Activated CD4-positive, alpha-beta T cell treated with anti-CD3 and anti-CD28 coated beads for 1 hour (primary cell): Measurements from ENCODE around the gene TLE4.
"Not testable (repeated sequence)": the region's sequence is repeated elsewhere in the genome, so short reads cannot be mapped to it uniquely, and the experiment has no call there.

ENCODE experiments used
- DNase-seq: peaks from one replicate; pipeline ENCODE4 v3.0.0-alpha.2; 2020

The TLE4 gene

GRCh38 chr9:79604921-79605562 lies 33.3 kb downstream of the TLE4 start:
- no peak for DNase-seq

DNA sequence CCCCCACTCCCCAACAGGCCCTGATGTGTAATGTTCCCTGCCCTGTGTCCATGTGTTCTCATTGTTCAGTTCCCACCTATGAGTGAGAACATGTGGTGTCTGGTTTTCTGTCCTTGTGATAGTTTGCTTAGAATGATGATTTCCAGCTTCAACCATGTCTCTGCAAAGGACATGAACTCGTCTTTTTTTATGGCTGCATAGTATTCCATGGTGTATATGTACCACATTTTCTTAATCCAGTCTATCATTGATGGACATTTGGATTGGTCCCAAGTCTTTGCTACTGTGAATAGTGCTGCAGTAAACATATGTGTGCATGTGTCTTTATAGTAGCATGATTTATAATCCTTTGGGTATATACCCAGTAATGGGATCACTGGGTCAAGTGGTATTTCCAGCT lies 34.8 kb downstream of the TLE4 start:
- DNase-seq, result not testable (repeated sequence)

DNA sequence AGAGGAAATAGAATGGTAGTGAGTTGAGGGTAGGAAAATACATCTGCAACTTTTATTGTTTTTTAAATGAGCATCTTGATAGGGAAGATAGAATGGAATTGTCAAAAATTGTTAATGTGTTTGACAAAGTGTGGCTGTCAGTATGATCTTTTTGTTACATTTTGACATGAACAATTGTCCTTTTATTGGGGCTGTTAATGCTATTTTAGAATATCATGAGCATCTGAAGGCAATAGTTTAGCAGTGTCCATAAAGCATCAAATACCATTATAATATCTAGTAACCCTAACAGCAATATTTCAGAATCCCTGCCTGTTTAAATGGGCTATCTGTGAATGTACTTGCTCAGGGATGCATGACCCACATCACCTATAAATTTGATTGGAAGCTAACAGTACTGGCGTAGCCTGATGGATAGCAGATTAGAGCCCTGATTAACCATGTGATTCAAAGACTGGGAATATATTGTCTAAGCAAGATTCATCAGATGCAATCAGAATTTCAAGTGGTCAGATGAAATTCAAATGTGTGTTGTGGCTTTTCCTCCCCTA lies 37.8 kb downstream of the TLE4 start:
- DNase-seq, result no peak

GRCh38 chr9:79610019-79610631 lies 38.4 kb downstream of the TLE4 start:
- no peak for DNase-seq

DNA sequence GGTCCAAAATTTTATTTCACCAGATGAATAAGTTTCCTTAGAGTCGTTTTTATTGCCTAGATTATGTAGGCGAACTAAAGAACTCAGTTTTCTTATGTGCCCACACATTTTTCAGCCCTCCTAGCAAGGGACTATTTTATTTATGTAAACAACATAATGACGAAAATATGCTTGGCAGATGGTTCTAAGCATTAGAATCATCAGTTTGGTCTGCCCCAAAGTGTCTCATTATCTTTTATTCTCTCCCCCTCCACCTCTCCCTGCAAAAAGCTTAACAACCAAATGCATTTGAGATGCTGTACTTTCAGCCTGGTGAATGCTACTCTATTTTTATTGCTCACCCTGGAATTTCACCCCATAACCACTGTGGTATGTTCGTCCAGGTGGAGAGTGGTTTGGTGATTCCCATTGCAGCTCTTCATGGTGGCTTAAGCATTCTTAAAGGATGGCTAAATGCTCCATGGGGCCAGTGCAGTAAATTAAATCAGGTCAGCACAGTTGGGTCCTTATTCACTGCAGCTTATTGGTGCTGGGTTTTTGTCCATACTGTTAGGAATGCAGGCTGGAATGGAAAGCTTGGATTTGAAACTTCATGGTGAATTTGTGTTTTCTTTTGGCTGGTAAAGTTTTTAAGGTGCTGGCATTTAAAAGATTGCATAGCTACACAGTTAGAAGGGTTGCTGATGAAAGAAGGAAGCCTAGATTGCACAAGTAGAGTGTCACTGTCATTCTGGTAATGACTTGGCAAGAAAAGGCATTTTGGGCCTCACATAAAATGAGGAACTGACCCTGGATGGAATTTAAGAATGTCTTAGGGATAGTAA lies 39.2 kb downstream of the TLE4 start:
- DNase-seq, result no peak

DNA sequence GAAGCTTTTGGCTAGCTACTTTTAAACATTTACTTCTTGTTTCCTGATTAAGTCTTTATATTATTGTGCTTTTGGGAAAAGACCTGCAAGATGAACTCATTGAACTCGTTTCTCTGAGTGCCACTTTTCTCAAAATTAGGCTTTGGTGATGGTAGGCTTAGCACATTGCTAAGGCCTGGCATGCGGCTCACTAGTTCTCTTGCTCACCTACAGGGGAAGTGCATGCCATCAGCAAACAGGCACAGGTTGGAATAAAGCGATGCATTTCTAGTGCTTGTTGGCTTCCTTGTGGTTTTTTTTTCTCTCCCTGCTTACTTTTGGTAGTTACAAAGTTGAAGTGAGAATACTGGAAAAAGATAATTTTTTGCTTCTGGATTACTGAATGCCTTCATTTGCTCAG lies 41.4 kb downstream of the TLE4 start:
- DNase-seq, result no peak

- no peak for DNase-seq
These were observed 43.3 kb downstream of the TLE4 start for GRCh38 chr9:79615038-79615437.

DNA sequence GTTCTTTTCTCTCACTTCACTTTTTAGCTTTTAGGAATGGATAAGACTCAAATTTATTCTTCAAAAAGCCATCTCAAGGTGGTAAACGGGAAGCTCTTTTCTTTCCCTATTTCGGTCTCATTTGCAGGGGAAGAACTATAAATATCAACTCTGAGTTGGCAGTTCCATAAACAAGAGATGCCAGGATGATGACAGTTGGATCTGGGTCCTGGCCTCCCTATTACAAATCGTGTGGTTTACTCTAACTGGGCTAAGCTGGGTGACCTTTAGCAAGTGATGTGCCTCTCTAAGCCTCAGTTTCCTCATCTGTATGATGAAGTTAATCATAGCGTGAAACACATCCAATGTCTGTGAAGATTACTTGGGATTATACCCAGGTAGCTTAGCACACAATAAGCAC lies 44.2 kb downstream of the TLE4 start:
- no peak for DNase-seq

- DNase-seq, result no peak
These were observed 45.2 kb downstream of the TLE4 start for GRCh38 chr9:79616971-79617370.

GRCh38 chr9:79617395-79617794 lies 45.6 kb downstream of the TLE4 start:
- no peak for DNase-seq

GRCh38 chr9:79619930-79620329 lies 48.2 kb downstream of the TLE4 start:
- DNase-seq, result no peak

DNA sequence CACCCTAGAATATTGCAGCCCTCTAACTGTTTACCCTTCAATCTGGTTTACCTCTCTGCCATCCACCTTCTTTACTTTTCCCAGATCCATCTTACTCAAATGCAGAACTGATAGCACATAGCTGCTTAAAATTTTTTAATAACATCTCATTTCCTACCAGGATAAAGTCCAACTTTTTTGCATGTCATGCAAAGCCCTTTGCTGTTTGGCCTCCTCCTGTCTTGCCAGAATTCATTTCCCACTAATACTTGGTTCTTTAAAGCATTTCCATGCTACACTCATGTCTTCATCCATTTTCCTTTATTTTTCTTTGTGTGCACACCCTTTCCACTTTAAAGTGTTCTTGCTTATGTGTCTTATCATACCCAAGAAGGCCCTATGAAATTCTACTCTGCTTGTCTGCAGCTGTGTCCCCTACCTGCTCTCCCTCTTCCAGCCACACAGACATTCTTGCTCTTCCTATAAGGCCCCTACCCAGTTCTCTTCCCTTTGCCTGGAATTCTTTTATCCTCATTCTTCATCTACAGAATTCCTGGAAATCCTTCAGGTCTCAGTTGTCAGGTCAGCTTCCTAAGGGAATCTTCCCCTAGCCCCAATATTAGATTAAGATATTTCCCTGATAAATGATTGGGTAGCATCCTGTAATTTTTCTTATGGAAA lies 50.3 kb downstream of the TLE4 start:
- DNase-seq, result no peak

- no peak for DNase-seq
These were observed 52.3 kb downstream of the TLE4 start for GRCh38 chr9:79623799-79624721.

DNA sequence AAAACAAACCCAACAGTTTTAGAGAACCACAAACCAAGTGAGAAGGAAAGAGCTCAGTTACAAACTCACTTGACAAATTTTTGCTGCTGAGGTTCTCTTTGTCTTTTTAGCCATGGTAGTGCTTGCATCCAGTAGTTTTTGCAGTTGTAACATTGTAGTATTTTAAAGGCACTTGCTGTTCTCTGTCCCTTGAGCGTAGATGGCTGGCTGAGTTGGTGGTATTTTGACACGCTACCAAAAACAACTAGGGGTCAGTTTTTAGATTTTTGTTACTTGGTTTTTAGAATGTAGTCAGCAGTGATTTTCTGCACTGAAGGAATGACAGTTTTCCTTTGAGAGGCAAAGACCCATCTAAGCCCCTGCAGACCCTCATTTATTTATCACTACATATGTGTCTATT lies 58.0 kb downstream of the TLE4 start:
- no peak for DNase-seq

- DNase-seq, result no peak
These were observed 59.0 kb downstream of the TLE4 start for GRCh38 chr9:79630521-79631403.

DNA sequence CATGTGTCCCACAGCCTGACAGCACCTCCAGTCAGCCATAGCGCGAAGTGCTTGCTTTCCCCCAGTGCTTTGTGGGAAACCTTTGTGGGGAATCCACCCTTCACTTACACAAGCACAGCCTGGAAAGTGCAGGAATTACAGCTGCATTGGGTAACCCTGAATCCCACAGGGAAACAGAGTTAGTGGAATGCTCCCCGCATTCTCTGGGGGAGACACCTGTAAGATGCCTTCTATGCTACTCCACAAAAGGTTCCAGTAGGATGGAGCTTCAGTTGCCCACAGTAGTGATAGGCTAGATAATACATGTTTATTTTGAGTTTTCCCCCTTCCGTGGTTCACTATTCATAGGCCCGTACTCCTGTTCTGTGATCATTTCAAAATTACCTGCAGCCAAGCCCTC lies 60.3 kb downstream of the TLE4 start:
- no peak for DNase-seq

DNA sequence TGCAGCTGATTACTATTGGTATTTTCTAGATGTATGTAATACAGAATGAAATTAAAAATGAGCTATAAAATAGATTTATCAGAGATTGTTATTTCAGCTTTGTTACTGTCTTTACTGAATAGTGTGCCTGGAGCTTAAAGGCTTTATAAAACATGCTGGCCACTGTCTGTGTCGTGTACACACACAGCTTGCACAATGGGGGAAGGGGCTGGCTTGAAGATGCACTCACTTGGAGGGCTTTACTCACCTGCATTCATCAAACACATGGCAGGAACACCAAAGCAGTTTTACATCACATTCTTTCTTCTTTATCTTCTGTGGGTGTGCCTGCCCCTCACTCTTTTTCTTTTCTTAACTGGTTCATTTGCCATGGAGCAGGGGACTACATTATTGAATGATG lies 60.9 kb downstream of the TLE4 start:
- no peak for DNase-seq

DNA sequence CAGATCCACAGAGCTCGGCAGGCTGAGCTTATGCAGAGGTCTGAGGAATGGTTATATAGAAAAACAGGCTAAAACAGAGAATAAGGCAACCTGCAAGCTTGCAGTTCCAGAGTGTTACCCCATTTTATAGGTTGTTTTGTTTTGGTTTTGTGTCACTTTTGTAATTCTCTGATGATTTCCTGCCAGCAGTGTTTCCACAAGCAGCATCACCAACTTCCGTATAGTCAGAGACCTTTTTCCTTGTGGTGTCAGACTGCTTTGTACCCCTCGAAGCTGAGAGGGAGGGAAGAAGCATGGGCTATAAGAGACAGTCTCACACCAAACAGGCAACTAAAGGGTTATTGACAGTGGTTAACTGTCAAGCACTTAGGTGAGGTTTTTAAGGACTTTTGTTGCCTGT lies 61.8 kb downstream of the TLE4 start:
- no peak for DNase-seq

DNA sequence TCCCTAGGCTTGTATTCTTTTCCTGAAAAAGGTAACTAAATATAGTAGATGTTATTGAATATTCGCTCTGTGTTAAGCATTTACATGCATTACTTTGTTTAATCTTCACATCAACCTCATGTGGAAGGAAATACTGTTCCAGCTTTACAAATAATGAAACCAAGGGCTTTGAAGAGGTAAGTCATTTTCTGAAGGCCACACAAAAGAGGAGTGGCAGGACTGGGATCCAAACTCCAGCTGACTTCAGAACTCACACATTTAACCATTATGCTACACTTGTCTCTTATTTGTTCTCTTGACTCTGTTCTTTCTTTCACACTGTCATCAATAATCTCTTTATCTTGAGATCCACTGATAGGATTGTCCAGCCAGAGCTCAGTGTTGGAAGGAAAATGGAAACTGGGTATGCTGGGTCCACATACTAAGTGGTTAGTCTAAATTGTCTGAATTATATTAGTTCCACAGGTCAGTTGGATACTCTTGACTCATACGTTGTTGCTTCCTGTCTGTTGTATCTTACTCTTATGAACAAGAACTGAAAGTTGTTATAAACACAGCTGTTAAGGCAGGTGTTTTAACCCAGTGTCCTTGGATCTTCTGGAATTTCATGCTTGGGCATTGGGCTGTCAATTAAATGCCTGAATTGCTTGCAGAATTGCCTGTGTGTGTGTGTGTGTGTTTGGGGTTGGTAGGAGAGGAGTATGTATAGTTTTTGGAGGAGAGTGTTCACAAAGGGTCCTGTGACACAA lies 65.6 kb downstream of the TLE4 start:
- DNase-seq, result no peak

DNA sequence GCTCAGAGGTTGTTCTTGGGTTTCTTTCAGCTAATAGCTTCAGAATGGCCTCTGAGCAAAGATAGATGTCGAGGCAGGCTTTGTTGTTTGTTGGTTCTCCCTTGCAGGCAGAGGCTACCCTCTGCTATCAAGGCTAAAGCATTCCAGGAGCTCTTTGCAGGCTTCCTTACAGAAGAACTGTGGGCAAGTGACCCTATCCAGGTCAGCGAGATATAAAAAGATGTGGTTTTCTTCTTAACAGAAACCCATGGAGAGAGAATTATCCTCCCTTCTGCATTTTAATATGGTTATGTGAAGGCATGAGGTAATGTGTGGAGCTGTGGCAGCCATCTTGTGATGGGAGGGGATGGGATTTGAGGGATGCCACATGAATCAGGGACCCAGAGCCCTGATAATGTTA lies 67.0 kb downstream of the TLE4 start:
- DNase-seq, result no peak
